Neuronal stem cell (in vitro differentiated cells): ENCODE data around the gene WWOX.

ENCODE experiments used
- DNase-seq: peaks from one replicate; pipeline ENCODE4 v3.0.0-alpha.2; 2013; ENCODE audit warnings: low spot score
- H2AFZ ChIP-seq: one replicate; pipeline ENCODE4 v1.6.1; 2013; ENCODE audit warnings: mild to moderate bottlenecking, low read length, inconsistent platforms
- H2AK5ac ChIP-seq: 2 replicates; pipeline ENCODE4 v1.6.1; 2013; ENCODE audit warnings: low read depth, mild to moderate bottlenecking, inconsistent platforms, low read length, moderate library complexity, mixed read lengths
- H2BK120ac ChIP-seq: 2 replicates; pipeline ENCODE4 v1.6.1; 2013; ENCODE audit warnings: low read depth, mild to moderate bottlenecking, inconsistent platforms, low read length, moderate library complexity, mixed read lengths
- H2BK12ac ChIP-seq: one replicate; pipeline ENCODE4 v1.6.1; 2013; ENCODE audit warnings: low read length, inconsistent platforms
- H2BK15ac ChIP-seq: 2 replicates; pipeline ENCODE4 v1.6.1; 2013; ENCODE audit warnings: mild to moderate bottlenecking, low read length, inconsistent platforms, mixed read lengths
- H2BK5ac ChIP-seq: one replicate; pipeline ENCODE4 v1.6.1; 2013; ENCODE audit warnings: inconsistent platforms, mild to moderate bottlenecking, low read length, moderate library complexity
- H3K14ac ChIP-seq: one replicate; pipeline ENCODE4 v1.6.1; 2013; ENCODE audit warnings: low read length, inconsistent platforms
- H3K18ac ChIP-seq: 2 replicates; pipeline ENCODE4 v1.6.1; 2013; ENCODE audit warnings: low read length, inconsistent platforms
- H3K23ac ChIP-seq: 2 replicates; pipeline ENCODE4 v1.6.1; 2013; ENCODE audit warnings: low read depth, mild to moderate bottlenecking, mixed read lengths, low read length, inconsistent platforms; ENCODE audit not compliant: poor library complexity
- H3K27ac ChIP-seq: replicated peaks from 3 replicates; pipeline ENCODE4 v1.5.1; 2013; ENCODE audit warnings: low read length, inconsistent platforms
- H3K27me3 ChIP-seq, 3 experiments: 2 replicates each; pipeline ENCODE4 v1.6.1; 2013; ENCODE audit warnings: low read length in 3 of 3, mild to moderate bottlenecking in 2 of 3, inconsistent platforms in 1 of 3, low read depth in 1 of 3, mixed read lengths in 1 of 3, moderate library complexity in 1 of 3; ENCODE audit not compliant: control insufficient read depth in 3 of 3, insufficient read depth in 3 of 3
- H3K36me3 ChIP-seq, 2 donors: replicated peaks in 1 of 2; 2 replicates each; pipeline ENCODE4 v1.6.1; 2013; ENCODE audit warnings: low read length in 2 of 2; ENCODE audit not compliant: control insufficient read depth in 2 of 2, insufficient read depth in 2 of 2
- H3K4ac ChIP-seq: 2 replicates; pipeline ENCODE4 v1.6.1; 2013; ENCODE audit warnings: inconsistent platforms, mild to moderate bottlenecking, low read length, moderate library complexity
- H3K4me1 ChIP-seq, 2 donors: 1 replicate in 1 of 2; 2 replicates in 1 of 2; pipeline ENCODE4 v1.6.1; 2013; ENCODE audit warnings: low read length in 2 of 2, low read depth in 1 of 2; ENCODE audit not compliant: control insufficient read depth in 2 of 2, insufficient read depth in 1 of 2
- H3K4me2 ChIP-seq: one replicate; pipeline ENCODE4 v1.6.1; 2013; ENCODE audit warnings: mild to moderate bottlenecking, low read length, inconsistent platforms; ENCODE audit not compliant: insufficient read depth, poor library complexity, severe bottlenecking
- H3K4me3 ChIP-seq, 2 donors: 2 replicates each; pipeline ENCODE4 v1.5.1; 2013; ENCODE audit warnings: low read length in 2 of 2, mild to moderate bottlenecking in 2 of 2, inconsistent platforms in 1 of 2, moderate library complexity in 1 of 2
- H3K79me1 ChIP-seq: one replicate; pipeline ENCODE4 v1.6.1; 2013; ENCODE audit warnings: low read depth, mild to moderate bottlenecking, inconsistent platforms, low read length, moderate library complexity
- H3K9ac ChIP-seq: one replicate; pipeline ENCODE4 v1.6.1; 2013; ENCODE audit warnings: mild to moderate bottlenecking, low read depth, low read length, inconsistent platforms; ENCODE audit not compliant: poor library complexity
- H3K9me3 ChIP-seq, 2 donors: replicated peaks in 1 of 2; 2 replicates each; pipeline versions ENCODE3 to v1.6.1; 2013; ENCODE audit warnings: low read length in 2 of 2, mild to moderate bottlenecking in 2 of 2, inconsistent platforms in 1 of 2, low read depth in 1 of 2, mixed read lengths in 1 of 2, moderate library complexity in 1 of 2; ENCODE audit not compliant: control insufficient read depth in 2 of 2, insufficient read depth in 1 of 2
- H4K8ac ChIP-seq: one replicate; pipeline ENCODE4 v1.6.1; 2013; ENCODE audit warnings: low read depth, mild to moderate bottlenecking, inconsistent platforms, low read length, moderate library complexity
- H4K91ac ChIP-seq: one replicate; pipeline ENCODE4 v1.6.1; 2013; ENCODE audit warnings: low read length, low read depth, mild to moderate bottlenecking, inconsistent platforms; ENCODE audit not compliant: poor library complexity
- WGBS, 2 donors: extraction: QIAGEN DNeasy Blood & Tissue Kit; methylation state at CpG; one replicate each; pipeline ENCODE4 v1.1.7; 2013; ENCODE audit warnings: missing lambda C conversion rate in 2 of 2, mixed read lengths in 1 of 2; ENCODE audit not compliant: insufficient read length in 2 of 2, insufficient replicate concordance in 1 of 2; ENCODE audit errors: extremely low coverage in 2 of 2; 5-methylcytosine and 5-hydroxymethylcytosine counted together

WWOX gene

DNA sequence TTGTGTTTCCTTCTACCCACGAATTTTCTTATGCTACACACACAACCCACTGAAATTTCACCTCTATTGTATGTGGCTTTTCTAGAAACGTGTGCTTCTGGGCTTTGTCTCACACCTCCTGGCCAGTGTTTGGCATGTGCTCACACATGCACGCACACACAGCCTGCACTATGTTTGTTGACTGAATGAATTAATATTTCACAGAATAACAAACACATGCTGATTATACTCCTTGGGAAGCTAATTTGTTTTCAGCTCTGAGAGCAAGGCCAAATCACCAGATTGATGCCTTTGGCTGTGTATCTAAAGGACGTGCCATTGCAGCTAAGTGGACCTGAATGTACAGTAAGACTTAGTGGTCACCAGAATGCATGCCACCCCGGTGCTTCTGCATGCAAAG lies 210.7 kb downstream of the WWOX start:
- Histone ChIP-seq H3K79me1 (no peaks in the 10 kb centered on the region), H3K4me1 (peaks cover 16 to 19% of the 10 kb centered on the region in 2 donors), H3K9ac (peak overlapping the region; percentile 60), H3K4me3 (no peak overlapping the region), H2AK5ac (no peak overlapping the region), H3K9me3 (no peaks in the 10 kb centered on the region), H3K4me2 (no peak overlapping the region), H3K27me3 (no peaks in the 10 kb centered on the region), H3K18ac (peak overlapping the region; percentile 45), H3K23ac (no peak overlapping the region), H3K36me3 (no peaks in the 10 kb centered on the region), H2BK5ac (no peak overlapping the region), H4K8ac (no peak overlapping the region), H3K4ac (no peak overlapping the region), H2BK15ac (peak overlapping the region; percentile 40), H4K91ac (no peak overlapping the region), H3K14ac (no peak overlapping the region), H2BK12ac (no peak overlapping the region), H2AFZ (no peak overlapping the region), H3K27ac (no peak overlapping the region), H2BK120ac (no peak overlapping the region)
- DNase-seq = no peak
- no CpG with 5 or more reads among the region's 5 CpGs for WGBS, 2 donors

DNA sequence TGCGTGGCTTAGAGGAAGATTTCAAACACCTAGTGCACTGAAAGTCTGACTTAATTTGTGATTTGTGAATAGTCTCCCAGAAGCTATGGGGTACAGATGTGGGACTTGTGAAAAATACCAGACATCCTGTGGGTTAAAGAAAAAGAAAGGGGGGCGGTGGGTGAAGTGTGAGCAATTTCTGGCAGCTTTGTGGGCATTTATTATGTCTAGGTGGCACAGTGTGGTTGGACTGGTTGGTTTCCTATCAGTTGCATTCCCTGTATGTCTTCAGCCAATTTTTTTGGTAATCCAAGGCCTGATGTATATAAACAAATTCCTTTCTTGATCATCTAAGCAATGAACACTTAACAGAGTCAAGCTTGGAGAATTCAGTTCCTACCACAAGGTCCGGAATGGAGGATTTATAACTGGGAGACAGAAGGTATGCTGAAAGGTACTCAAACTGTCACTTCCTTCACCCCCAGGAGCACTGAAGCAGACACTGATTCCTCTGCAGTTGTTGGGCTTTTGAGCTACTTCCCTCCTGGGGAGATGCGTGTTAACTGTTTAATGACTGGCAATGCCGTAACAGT lies 211.6 kb downstream of the WWOX start:
- peaks cover 16 to 19% of the 10 kb centered on the region in 2 donors for H3K4me1 ChIP-seq
- no peak overlapping the region for H2AK5ac ChIP-seq
- H2AFZ ChIP-seq = no peak overlapping the region
- H3K4ac ChIP-seq = no peak overlapping the region
- peak; percentile 38 for DNase-seq
- H2BK120ac ChIP-seq = no peak overlapping the region
- H3K36me3 ChIP-seq = no peaks in the 10 kb centered on the region
- no CpG with 5 or more reads among the region's 5 CpGs for WGBS, 2 donors
- H3K23ac ChIP-seq = no peak overlapping the region
- H4K8ac ChIP-seq = no peak overlapping the region
- no peak overlapping the region for H3K14ac ChIP-seq
- H2BK15ac ChIP-seq = peak overlapping the region; percentile 40
- H2BK5ac ChIP-seq = no peak overlapping the region
- H3K18ac ChIP-seq = peak overlapping the region; percentile 55
- no peak overlapping the region for H3K4me2 ChIP-seq
- no peaks in the 10 kb centered on the region for H3K9me3 ChIP-seq
- no peaks in the 10 kb centered on the region for H3K27me3 ChIP-seq
- H3K27ac ChIP-seq = no peak overlapping the region
- H3K4me3 ChIP-seq = no peak overlapping the region
- H4K91ac ChIP-seq = no peak overlapping the region
- H3K9ac ChIP-seq = no peak overlapping the region
- H2BK12ac ChIP-seq = no peak overlapping the region
- no peaks in the 10 kb centered on the region for H3K79me1 ChIP-seq

DNA sequence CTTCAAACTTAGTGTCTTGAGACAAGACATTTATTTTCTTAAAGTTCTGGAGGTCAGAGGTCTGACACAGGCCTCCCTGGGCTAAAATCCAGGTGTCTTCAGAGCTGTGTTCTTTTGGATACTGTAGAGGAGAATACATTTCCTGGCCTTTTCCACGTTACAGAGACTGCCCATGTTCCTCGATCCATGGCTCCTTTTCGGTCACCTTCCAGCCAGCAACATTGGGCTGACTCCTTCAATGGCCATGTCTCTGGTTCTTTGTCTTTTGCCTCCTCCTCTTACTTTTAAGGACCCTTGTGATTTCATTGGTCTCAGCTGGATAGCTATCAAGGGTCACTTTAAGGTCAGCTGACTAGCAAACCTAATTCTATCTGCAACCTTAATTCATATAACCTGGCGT lies 212.4 kb downstream of the WWOX start:
- Histone ChIP-seq H3K27me3 (no peaks in the 10 kb centered on the region), H2AFZ (no peak overlapping the region), H3K9ac (no peak overlapping the region), H3K4me3 (no peak overlapping the region), H3K14ac (no peak overlapping the region), H3K79me1 (no peaks in the 10 kb centered on the region), H2BK5ac (no peak overlapping the region), H2AK5ac (no peak overlapping the region), H2BK12ac (no peak overlapping the region), H3K27ac (peak overlapping the region; percentile 37), H2BK15ac (no peak overlapping the region), H3K9me3 (no peaks in the 10 kb centered on the region), H3K4me1 (peaks cover 16 to 19% of the 10 kb centered on the region in 2 donors), H2BK120ac (no peak overlapping the region), H3K4ac (no peak overlapping the region), H3K36me3 (no peaks in the 10 kb centered on the region), H4K8ac (no peak overlapping the region), H3K23ac (no peak overlapping the region), H4K91ac (no peak overlapping the region), H3K4me2 (no peak overlapping the region), H3K18ac (no peak overlapping the region)
- DNase-seq = no peak
- WGBS, 2 donors = no CpG with 5 or more reads among the region's 4 CpGs

DNA sequence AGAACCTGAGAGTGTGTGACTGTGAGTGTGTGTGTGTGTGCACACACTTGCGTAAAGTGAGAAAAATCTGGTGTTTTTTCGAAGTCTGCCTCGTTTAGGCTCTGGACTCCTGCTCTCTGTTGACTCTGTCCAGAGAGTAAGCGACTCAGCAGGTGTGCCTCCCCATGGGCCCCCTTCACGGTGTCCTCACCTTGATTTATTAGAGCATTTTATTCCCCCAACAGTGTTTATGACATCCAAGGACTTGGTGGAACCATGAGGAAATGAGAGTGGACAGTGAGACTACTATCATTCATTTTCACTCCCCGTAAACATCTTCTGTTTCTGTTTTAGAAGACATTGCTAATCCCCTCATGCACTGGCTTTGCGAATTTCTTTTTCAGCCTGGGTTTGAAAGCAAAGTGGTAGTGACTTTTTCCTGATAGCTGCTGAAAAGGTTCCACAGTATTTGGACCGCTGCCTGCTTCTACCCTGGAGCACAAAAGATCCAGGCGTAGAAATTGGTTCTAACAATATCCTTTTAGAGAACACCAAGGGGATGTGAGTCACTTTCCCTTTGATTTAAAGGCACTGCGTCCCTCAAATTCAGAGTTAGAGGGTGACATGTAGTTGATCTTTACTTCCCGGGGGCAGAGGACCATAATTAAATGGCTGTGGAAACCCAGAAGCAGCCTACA lies 218.2 kb downstream of the WWOX start:
- H3K9ac ChIP-seq = no peak overlapping the region
- no peak overlapping the region for H4K8ac ChIP-seq
- H2AFZ ChIP-seq = peak overlapping the region; percentile 39
- H2BK120ac ChIP-seq = no peak overlapping the region
- peaks cover 4 to 5% of the 10 kb centered on the region in 2 donors for H3K4me1 ChIP-seq
- WGBS, 2 donors = no CpG with 5 or more reads among the region's 11 CpGs
- no peak overlapping the region for H4K91ac ChIP-seq
- H2BK12ac ChIP-seq = no peak overlapping the region
- H2AK5ac ChIP-seq = no peak overlapping the region
- peaks cover 0 to 10% of the 10 kb centered on the region in 2 donors for H3K9me3 ChIP-seq
- H3K4me3 ChIP-seq = no peak overlapping the region
- no peak overlapping the region for H3K4me2 ChIP-seq
- H3K27me3 ChIP-seq = no peaks in the 10 kb centered on the region
- DNase-seq = no peak
- H2BK5ac ChIP-seq = no peak overlapping the region
- H2BK15ac ChIP-seq = no peak overlapping the region
- no peak overlapping the region for H3K23ac ChIP-seq
- no peak overlapping the region for H3K18ac ChIP-seq
- H3K36me3 ChIP-seq = no peaks in the 10 kb centered on the region
- H3K14ac ChIP-seq = no peak overlapping the region
- H3K27ac ChIP-seq = peak overlapping the region; percentile 25
- H3K79me1 ChIP-seq = no peaks in the 10 kb centered on the region
- H3K4ac ChIP-seq = no peak overlapping the region
